Activated CD8-positive, alpha-beta T cell treated with anti-CD3 and anti-CD28 coated beads, Interleukin-2, amount 10 ng/mL, durations not matched to agents 7 days and 5 days (primary cell): ENCODE results near the gene LGALS12. TPM values are rescaled to one million over a fixed set of nuclear protein-coding genes. Genes with fewer than 3 reads are reported as not detected.
A peak's percentile ranks its signal among the peaks of the same experiment; 100 is the strongest.
"Not testable (repeated sequence)": the region's sequence is repeated elsewhere in the genome, so short reads cannot be mapped to it uniquely, and the experiment has no call there.

Experiments used
- ATAC-seq: fragments of 150-1000 bp; cut with Tn5 transposase; one replicate; pipeline ENCODE4 v1.10.0; 2021; ENCODE audit warnings: moderate library complexity
- CTCF ChIA-PET: fragments of 350-600 bp; sonication (Branson Sonifier 250); formaldehyde crosslinking; loops from one replicate; lab custom pipeline; 2021; ENCODE audit warnings: antibody characterized with exemption; lab: Charles Lee
- POLR2A ChIA-PET: fragments of 350-600 bp; sonication (Branson Sonifier 250); formaldehyde crosslinking; loops from one replicate; lab custom pipeline; 2021; ENCODE audit warnings: antibody characterized with exemption; lab: Charles Lee
- DNase-seq: peaks from one replicate; pipeline ENCODE4 v3.0.0-alpha.2; 2020
- H3K27ac Mint-ChIP-seq: one replicate; pipeline ENCODE4 v1.8.0; 2021; ENCODE audit warnings: mild to moderate bottlenecking, mixed read lengths
- H3K27me3 Mint-ChIP-seq: one replicate; pipeline ENCODE4 v1.8.0; 2021; ENCODE audit warnings: low read depth, mixed read lengths
- H3K36me3 Mint-ChIP-seq: one replicate; pipeline ENCODE4 v1.8.0; 2021; ENCODE audit warnings: low read depth, mixed read lengths
- H3K4me1 Mint-ChIP-seq: one replicate; pipeline ENCODE4 v1.8.0; 2021; ENCODE audit warnings: low read depth, mixed read lengths
- H3K4me3 Mint-ChIP-seq: one replicate; pipeline ENCODE4 v1.8.0; 2021; ENCODE audit warnings: mild to moderate bottlenecking, mixed read lengths
- H3K9me3 Mint-ChIP-seq: one replicate; pipeline ENCODE4 v1.8.0; 2022; ENCODE audit warnings: mixed read lengths; ENCODE audit not compliant: insufficient read depth
- total RNA-seq, 2 experiments: library from RNA; stranded (reverse); gene quantifications; one replicate each; pipeline ENCODE4 v1.2.3, GENCODE V29; 2021

Gene LGALS12
- total RNA-seq, 2 experiments from 2014 or later, result not detected

GRCh38 chr11:63549411-63549810 is 43.5 kb downstream of the LGALS12 start:
- POLR2A ChIA-PET, result interaction anchor here (0.9 to 7.0 kb wide), 2 partner anchors 12 to 64 kb away, joined by 3 to 106 read pairs; partner anchors contain the start of gene PLAAT4
- Mint-ChIP-seq H3K27ac (peak overlapping the region; percentile 63), H3K36me3 (peaks cover 51% of the 10 kb centered on the region), H3K4me1 (peaks cover 43% of the 10 kb centered on the region), H3K9me3 (no peaks in the 10 kb centered on the region), H3K27me3 (no peaks in the 10 kb centered on the region), H3K4me3 (no peak overlapping the region)
- CTCF ChIA-PET, result interaction anchor here (0.8 to 1.3 kb wide), 2 partner anchors 17 to 70 kb away, joined by 3 to 4 read pairs; no protein-coding TSS in a partner anchor
- no peak for DNase-seq
- no peak for ATAC-seq

GRCh38 chr11:63550156-63550700 is 44.3 kb downstream of the LGALS12 start:
- CTCF ChIA-PET, result interaction anchor here (1.3 to 4.8 kb wide), 4 partner anchors 13 to 71 kb away, joined by 3 to 39 read pairs (median 18); partner anchors contain the start of genes PLAAT2 and PLAAT4

GRCh38 chr11:63551091-63551888 is 45.4 kb downstream of the LGALS12 start:
- DNase-seq (peak; percentile 62), ATAC-seq (peak; percentile 30)
- Mint-ChIP-seq H3K27ac (peak overlapping the region; percentile 100), H3K36me3 (peaks cover 40% of the 10 kb centered on the region), H3K4me1 (peaks cover 59% of the 10 kb centered on the region), H3K9me3 (no peaks in the 10 kb centered on the region), H3K27me3 (no peaks in the 10 kb centered on the region), H3K4me3 (peak overlapping the region; percentile 57)
- CTCF ChIA-PET, result interaction anchor here (1.2 to 4.8 kb wide), 10 partner anchors 10 to 85 kb away, joined by 3 to 39 read pairs (median 6); partner anchors contain the start of genes PLAAT2 and PLAAT4
- POLR2A ChIA-PET, result interaction anchor here (0.6 to 7.0 kb wide), 13 partner anchors 9 to 710 kb away, joined by 3 to 106 read pairs (median 5); partner anchors contain the start of genes PLAAT2, PLAAT4 and RTN3

More at GRCh38 chr11:63550156-63550700, 44.3 kb downstream of the LGALS12 start:
- H3K4me3 Mint-ChIP-seq, H3K9me3 Mint-ChIP-seq, DNase-seq, H3K27me3 Mint-ChIP-seq, ATAC-seq: not testable (repeated sequence)
- POLR2A ChIA-PET, result interaction anchor here (0.6 to 7.0 kb wide), 3 partner anchors 10 to 664 kb away, joined by 4 to 106 read pairs (median 7); partner anchors contain the start of gene PLAAT4
- Mint-ChIP-seq H3K27ac (peak overlapping the region; percentile 100), H3K36me3 (peaks cover 44% of the 10 kb centered on the region), H3K4me1 (peaks cover 49% of the 10 kb centered on the region)

GRCh38 chr11:63551889-63552266 is 46.0 kb downstream of the LGALS12 start:
- H3K36me3 Mint-ChIP-seq, result peaks cover 34% of the 10 kb centered on the region
- no peaks in the 10 kb centered on the region for H3K9me3 Mint-ChIP-seq
- H3K27me3 Mint-ChIP-seq, result no peaks in the 10 kb centered on the region
- peaks cover 59% of the 10 kb centered on the region for H3K4me1 Mint-ChIP-seq
- DNase-seq (peak; percentile 67), ATAC-seq (peak; percentile 52)
- peak overlapping the region; percentile 100 for H3K27ac Mint-ChIP-seq
- POLR2A ChIA-PET, result interaction anchor here (0.6 to 7.0 kb wide), 13 partner anchors 9 to 711 kb away, joined by 3 to 106 read pairs (median 4); partner anchors contain the start of genes PLAAT2, PLAAT4, RTN3 and SLC3A2
- H3K4me3 Mint-ChIP-seq, result peak overlapping the region; percentile 57
- CTCF ChIA-PET, result interaction anchor here (0.6 to 4.8 kb wide), 11 partner anchors 9 to 274 kb away, joined by 3 to 39 read pairs (median 7); partner anchors contain the start of genes PLAAT2 and PLAAT4

GRCh38 chr11:63552921-63553320 is 47.0 kb downstream of the LGALS12 start:
- DNase-seq, result no peak
- ChIA-PET POLR2A (interaction anchor here (1.0 to 7.0 kb wide), 4 partner anchors 14 to 672 kb away, joined by 3 to 106 read pairs (median 4); partner anchors contain the start of genes FERMT3, PLAAT4 and SLC3A2), CTCF (interaction anchor here (1.0 to 4.8 kb wide), 5 partner anchors 12 to 73 kb away, joined by 3 to 39 read pairs (median 18); partner anchors contain the start of genes PLAAT2 and PLAAT4)
- no peak for ATAC-seq
- Mint-ChIP-seq H3K4me3 (peak overlapping the region; percentile 33), H3K36me3 (peaks cover 26% of the 10 kb centered on the region), H3K27ac (peak overlapping the region; percentile 100), H3K4me1 (peaks cover 59% of the 10 kb centered on the region), H3K9me3 (no peaks in the 10 kb centered on the region), H3K27me3 (no peaks in the 10 kb centered on the region)

GRCh38 chr11:63553759-63554158 is 47.9 kb downstream of the LGALS12 start:
- H3K27me3 Mint-ChIP-seq, result no peaks in the 10 kb centered on the region
- H3K9me3 Mint-ChIP-seq, result no peaks in the 10 kb centered on the region
- H3K4me1 Mint-ChIP-seq, result peaks cover 59% of the 10 kb centered on the region
- ATAC-seq, result peak; percentile 74
- peaks cover 21% of the 10 kb centered on the region for H3K36me3 Mint-ChIP-seq
- peak overlapping the region; percentile 100 for H3K27ac Mint-ChIP-seq
- peak; percentile 73 for DNase-seq
- CTCF ChIA-PET, result interaction anchor here (0.6 to 4.8 kb wide), 5 partner anchors 11 to 722 kb away, joined by 3 to 39 read pairs (median 9); partner anchors contain the start of genes PLAAT2, PLAAT4 and STX5
- H3K4me3 Mint-ChIP-seq, result peak overlapping the region; percentile 75
- POLR2A ChIA-PET, result interaction anchor here (0.5 to 7.0 kb wide), 5 partner anchors 11 to 712 kb away, joined by 3 to 106 read pairs (median 3); partner anchors contain the start of gene PLAAT4

GRCh38 chr11:63554877-63555223 is 49.0 kb downstream of the LGALS12 start:
- Mint-ChIP-seq H3K4me3 (no peak overlapping the region), H3K27ac (peak overlapping the region; percentile 100), H3K4me1 (peaks cover 56% of the 10 kb centered on the region), H3K27me3 (no peaks in the 10 kb centered on the region), H3K9me3 (no peaks in the 10 kb centered on the region), H3K36me3 (peaks cover 17% of the 10 kb centered on the region)
- DNase-seq (peak; percentile 9), ATAC-seq (no peak)
- POLR2A ChIA-PET, result interaction anchor here (1.7 to 7.0 kb wide), 2 partner anchors 12 to 17 kb away, joined by 4 to 106 read pairs; partner anchors contain the start of gene PLAAT4
- CTCF ChIA-PET, result interaction anchor here (0.8 to 4.8 kb wide), 4 partner anchors 10 to 81 kb away, joined by 3 to 39 read pairs (median 18); partner anchors contain the start of genes PLAAT2 and PLAAT4

- ChIA-PET CTCF (interaction anchor here (2.1 kb wide), 1 partner anchor 10 kb away, joined by 7 read pairs; no protein-coding TSS in a partner anchor), POLR2A (no interaction called here)
- ATAC-seq (no peak), DNase-seq (no peak)
- no peaks in the 10 kb centered on the region for H3K27me3 Mint-ChIP-seq
- peaks cover 60% of the 10 kb centered on the region for H3K4me1 Mint-ChIP-seq
- H3K4me3 Mint-ChIP-seq, result no peak overlapping the region
- H3K36me3 Mint-ChIP-seq, result peaks cover 12% of the 10 kb centered on the region
- H3K27ac Mint-ChIP-seq, result no peak overlapping the region
- H3K9me3 Mint-ChIP-seq, result no peaks in the 10 kb centered on the region
Measured at GRCh38 chr11:63556404-63557013, 50.6 kb downstream of the LGALS12 start.

- POLR2A ChIA-PET, result no interaction called here
- DNase-seq (no peak), ATAC-seq (no peak)
- no peak overlapping the region for H3K4me3 Mint-ChIP-seq
- peaks cover 8% of the 10 kb centered on the region for H3K36me3 Mint-ChIP-seq
- CTCF ChIA-PET, result interaction anchor here (2.1 kb wide), 1 partner anchor 9 kb away, joined by 7 read pairs; no protein-coding TSS in a partner anchor
- H3K27ac Mint-ChIP-seq, result no peak overlapping the region
- no peaks in the 10 kb centered on the region for H3K27me3 Mint-ChIP-seq
- H3K9me3 Mint-ChIP-seq, result no peaks in the 10 kb centered on the region
- peaks cover 56% of the 10 kb centered on the region for H3K4me1 Mint-ChIP-seq
Measured at GRCh38 chr11:63557570-63557969, 51.7 kb downstream of the LGALS12 start.

GRCh38 chr11:63558459-63559157 is 52.7 kb downstream of the LGALS12 start:
- H3K4me1 Mint-ChIP-seq, result peaks cover 54% of the 10 kb centered on the region
- ATAC-seq, result no peak
- ChIA-PET POLR2A (interaction anchor here (0.8 kb wide), 1 partner anchor 9 kb away, joined by 4 read pairs; no protein-coding TSS in a partner anchor), CTCF (interaction anchor here (0.8 to 0.9 kb wide), 2 partner anchors 9 to 79 kb away, joined by 3 read pairs; no protein-coding TSS in a partner anchor)
- DNase-seq, result no peak
- peaks cover 3% of the 10 kb centered on the region for H3K36me3 Mint-ChIP-seq
- no peak overlapping the region for H3K27ac Mint-ChIP-seq
- no peaks in the 10 kb centered on the region for H3K27me3 Mint-ChIP-seq
- H3K9me3 Mint-ChIP-seq, result no peaks in the 10 kb centered on the region
- H3K4me3 Mint-ChIP-seq, result no peak overlapping the region
